ENCODE data around the gene XYLT1.

XYLT1 gene

DNA sequence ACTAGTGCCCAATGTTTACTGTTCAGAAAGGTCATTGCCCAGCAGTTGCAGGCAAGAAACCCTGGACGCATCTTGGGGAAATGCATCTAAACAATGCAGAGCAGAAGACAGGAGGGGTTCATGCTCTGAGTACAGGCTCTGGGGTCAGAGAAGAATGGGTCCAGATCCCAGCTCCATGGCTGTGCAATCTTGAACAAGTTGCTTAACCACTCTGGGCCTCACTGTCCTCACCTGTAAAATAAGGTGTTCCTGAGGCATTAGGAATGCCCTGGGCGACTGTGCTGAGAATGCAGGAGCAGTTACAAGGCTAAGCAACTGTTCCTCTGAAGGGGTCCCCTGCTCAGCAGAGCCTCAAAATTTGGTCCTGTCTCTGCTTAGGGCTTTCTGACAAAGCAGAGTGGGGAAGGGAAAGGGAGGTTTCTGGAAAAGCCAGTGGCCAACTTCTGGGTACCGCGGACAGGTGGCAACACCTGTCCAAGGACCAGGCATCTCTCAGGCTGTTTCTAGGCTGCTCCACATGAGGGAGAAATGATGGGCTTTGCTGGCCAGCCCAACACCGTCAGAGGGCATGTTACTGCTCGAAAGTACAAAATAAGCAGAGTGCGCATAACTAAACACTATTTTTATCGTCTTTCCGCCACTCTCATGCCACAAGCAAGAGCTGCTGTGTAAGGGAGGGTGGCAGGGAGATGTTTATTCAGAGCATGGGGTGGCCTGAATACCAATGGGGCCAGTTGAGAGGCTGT is 176.8 kb downstream of the XYLT1 start:
- no peaks in the 10 kb centered on the region for H3K36me3 ChIP-seq
- DNase-seq = no peak
- H3K27ac ChIP-seq = no peak overlapping the region
- H3K27me3 ChIP-seq (ENCODE audit: insufficient read depth, low read depth, severe bottlenecking) = no peaks in the 10 kb centered on the region
- TF ChIP-seq, protein P1, sequence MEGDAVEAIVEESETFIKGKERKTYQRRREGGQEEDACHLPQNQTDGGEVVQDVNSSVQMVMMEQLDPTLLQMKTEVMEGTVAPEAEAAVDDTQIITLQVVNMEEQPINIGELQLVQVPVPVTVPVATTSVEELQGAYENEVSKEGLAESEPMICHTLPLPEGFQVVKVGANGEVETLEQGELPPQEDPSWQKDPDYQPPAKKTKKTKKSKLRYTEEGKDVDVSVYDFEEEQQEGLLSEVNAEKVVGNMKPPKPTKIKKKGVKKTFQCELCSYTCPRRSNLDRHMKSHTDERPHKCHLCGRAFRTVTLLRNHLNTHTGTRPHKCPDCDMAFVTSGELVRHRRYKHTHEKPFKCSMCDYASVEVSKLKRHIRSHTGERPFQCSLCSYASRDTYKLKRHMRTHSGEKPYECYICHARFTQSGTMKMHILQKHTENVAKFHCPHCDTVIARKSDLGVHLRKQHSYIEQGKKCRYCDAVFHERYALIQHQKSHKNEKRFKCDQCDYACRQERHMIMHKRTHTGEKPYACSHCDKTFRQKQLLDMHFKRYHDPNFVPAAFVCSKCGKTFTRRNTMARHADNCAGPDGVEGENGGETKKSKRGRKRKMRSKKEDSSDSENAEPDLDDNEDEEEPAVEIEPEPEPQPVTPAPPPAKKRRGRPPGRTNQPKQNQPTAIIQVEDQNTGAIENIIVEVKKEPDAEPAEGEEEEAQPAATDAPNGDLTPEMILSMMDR (IDR thresholded peaks at IDR 0.05; ENCODE audit: low read depth, low read length) = peak; percentile 29; the same call in 1 of the 2 replicates
- no peak overlapping the region for H3K4me3 ChIP-seq (ENCODE audit: low read depth, low read length)
- H3K9me3 ChIP-seq (ENCODE audit: severe bottlenecking) = no peaks in the 10 kb centered on the region

DNA sequence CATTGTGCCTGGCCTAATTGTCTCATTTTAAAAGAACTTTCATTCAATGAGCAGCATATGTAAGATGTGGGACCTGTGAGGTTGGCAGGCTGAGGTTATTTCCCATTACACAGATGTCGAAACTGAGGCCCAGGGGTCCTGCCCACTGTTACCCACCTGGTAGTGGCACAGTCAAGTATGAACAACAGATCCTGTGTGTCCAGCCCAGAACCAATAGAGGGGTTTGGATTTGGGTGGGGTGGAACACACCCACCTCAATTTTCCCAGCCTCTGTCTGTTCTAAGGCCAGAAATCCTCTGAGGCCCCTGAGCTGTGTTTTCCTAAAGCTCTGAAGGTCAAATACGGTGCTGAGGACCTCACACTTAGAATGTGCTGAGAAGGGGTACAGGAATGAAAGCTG is 179.5 kb downstream of the XYLT1 start:
- Histone ChIP-seq H3K27me3 (ENCODE audit: insufficient read depth, low read depth, severe bottlenecking) (no peaks in the 10 kb centered on the region), H3K9me3 (ENCODE audit: severe bottlenecking) (no peaks in the 10 kb centered on the region), H3K36me3 (no peaks in the 10 kb centered on the region), H3K4me3 (ENCODE audit: low read depth, low read length) (no peak overlapping the region), H3K27ac (no peak overlapping the region)
- TF ChIP-seq, protein P1 (IDR thresholded peaks at IDR 0.05; ENCODE audit: low read depth, low read length) = no peak
- no peak for DNase-seq

DNA sequence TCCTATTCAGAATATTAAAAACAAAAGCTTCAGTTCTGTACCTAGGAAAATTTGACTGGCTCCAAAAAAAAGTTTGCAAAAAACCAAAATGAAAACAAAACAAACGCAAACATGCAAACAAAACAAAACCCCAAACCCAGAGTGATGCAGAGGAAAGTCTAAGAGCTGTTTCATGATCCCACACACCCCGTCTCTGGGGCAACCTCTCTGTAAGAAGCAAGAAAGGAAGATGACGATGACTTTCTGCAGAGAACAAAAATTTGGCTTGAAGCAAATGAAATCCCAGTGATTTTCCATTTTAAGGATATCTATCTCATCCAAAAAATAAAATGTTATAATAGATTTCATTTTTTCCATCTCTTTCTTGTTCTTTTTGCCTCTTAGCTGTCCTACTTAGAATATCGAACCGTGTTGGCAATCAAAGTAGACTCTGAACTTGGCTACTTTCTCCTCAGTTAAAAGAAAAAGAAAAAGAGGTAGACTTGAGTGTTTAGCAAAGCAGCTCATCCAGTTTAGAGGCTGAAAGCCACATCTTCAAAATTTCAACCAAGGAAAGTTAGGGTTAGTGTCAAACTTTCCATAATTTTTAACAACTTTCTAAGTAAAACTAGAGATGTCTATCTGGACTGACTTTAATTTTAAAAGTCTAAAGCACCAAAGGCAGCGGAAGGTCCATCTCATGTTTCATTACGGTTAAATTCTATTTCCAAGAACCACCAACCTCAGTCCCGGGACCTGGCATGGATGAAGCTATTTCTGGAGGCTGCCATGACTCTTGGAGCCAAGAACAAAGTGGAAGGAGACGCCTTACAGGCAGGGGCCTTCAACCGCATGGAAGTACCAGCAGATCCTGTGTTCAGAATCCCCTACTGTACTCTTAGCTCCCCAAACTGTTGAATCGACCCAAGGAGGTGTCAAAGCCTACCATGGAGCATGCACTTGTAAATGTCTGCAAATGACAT is 180.8 kb downstream of the XYLT1 start:
- DNase-seq = no peak
- no peaks in the 10 kb centered on the region for H3K27me3 ChIP-seq (ENCODE audit: insufficient read depth, low read depth, severe bottlenecking)
- no peak overlapping the region for H3K4me3 ChIP-seq (ENCODE audit: low read depth, low read length)
- TF ChIP-seq, protein P1 (IDR thresholded peaks at IDR 0.05; ENCODE audit: low read depth, low read length) = no peak
- no peaks in the 10 kb centered on the region for H3K9me3 ChIP-seq (ENCODE audit: severe bottlenecking)
- no peaks in the 10 kb centered on the region for H3K36me3 ChIP-seq
- H3K27ac ChIP-seq = no peak overlapping the region

DNA sequence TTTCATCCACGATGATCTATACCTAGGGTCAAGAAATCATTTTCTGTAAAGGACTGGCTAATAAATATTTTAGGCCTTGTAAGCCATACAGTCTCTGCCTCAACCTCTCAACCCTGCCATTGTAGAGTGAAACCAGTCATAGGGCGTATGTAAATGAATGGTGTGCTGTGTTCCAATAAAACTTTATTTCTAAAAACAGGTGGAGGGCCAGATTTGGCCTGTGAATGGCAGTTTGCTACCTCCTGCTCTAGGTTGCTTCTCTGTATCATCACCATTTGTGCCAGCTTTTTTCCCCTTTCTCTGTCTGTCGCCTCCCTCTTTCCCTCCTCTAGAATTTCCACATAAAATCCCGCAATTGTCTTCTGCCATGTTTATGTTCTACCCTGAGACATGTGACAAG is 181.7 kb downstream of the XYLT1 start:
- no peak overlapping the region for H3K27ac ChIP-seq
- TF ChIP-seq, protein P1 (IDR thresholded peaks at IDR 0.05; ENCODE audit: low read depth, low read length) = no peak
- DNase-seq = no peak

DNA sequence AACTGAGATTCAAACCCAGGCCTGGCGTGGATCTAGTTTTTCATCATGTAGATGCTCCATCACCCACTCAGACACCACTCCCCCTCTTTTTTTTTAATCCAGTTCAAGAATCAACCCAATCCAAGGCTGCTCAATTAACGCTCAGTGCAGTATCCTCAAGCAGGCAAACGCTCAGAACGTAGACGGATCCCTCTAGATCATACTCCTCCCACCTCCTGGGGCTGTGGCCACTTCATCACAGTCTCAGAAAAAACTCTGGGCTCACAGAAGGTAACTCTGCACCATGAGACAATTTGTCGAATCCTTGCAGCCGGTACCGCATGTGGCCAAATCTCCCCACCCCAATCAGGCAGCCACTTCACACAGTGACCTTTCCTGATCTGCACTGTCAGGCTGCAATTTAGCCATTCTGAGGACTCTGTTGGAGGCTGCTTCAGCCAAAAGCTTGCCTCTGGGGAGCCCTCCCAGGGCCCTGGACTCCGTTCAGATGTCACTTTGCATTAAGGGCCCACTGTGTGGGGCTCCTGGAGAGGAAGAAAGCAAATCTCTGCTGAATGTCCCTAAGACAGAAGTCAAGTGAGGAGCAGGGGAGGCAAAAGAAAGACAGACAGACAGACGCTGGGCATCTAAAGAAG is 183.5 kb downstream of the XYLT1 start:
- Histone ChIP-seq H3K27ac (no peak overlapping the region), H3K9me3 (ENCODE audit: severe bottlenecking) (no peaks in the 10 kb centered on the region), H3K36me3 (no peaks in the 10 kb centered on the region), H3K27me3 (ENCODE audit: insufficient read depth, low read depth, severe bottlenecking) (no peaks in the 10 kb centered on the region), H3K4me3 (ENCODE audit: low read depth, low read length) (no peak overlapping the region)
- DNase-seq = no peak
- TF ChIP-seq, protein P1 (IDR thresholded peaks at IDR 0.05; ENCODE audit: low read depth, low read length) = no peak

More for the DNA sequence above, 181.7 kb downstream of the XYLT1 start:
- no peak overlapping the region for H3K4me3 ChIP-seq (ENCODE audit: low read depth, low read length)
- no peaks in the 10 kb centered on the region for H3K9me3 ChIP-seq (ENCODE audit: severe bottlenecking)
- H3K36me3 ChIP-seq = no peaks in the 10 kb centered on the region
- no peaks in the 10 kb centered on the region for H3K27me3 ChIP-seq (ENCODE audit: insufficient read depth, low read depth, severe bottlenecking)

Measured in WERI-Rb-1 (cell line).